K562 (cell line): ENCODE measurements around the gene ZDHHC19. TPM values are rescaled to one million over a fixed set of nuclear protein-coding genes. Genes with fewer than 3 reads are reported as not detected.
A peak's percentile ranks its signal among the peaks of the same experiment; 100 is the strongest.

Experiments used
- E2F6 ChIP-seq, 2 experiments: IDR thresholded peaks; 2 replicates each; pipeline ENCODE4 v1.6.1; 2011; ENCODE audit warnings: borderline replicate concordance in 1 of 2, control low read depth in 1 of 2, low read depth in 1 of 2, low read length in 1 of 2, mild to moderate bottlenecking in 1 of 2, mixed read lengths in 1 of 2, moderate library complexity in 1 of 2; ENCODE audit not compliant: insufficient read depth in 1 of 2, insufficient read length in 1 of 2, poor library complexity in 1 of 2, severe bottlenecking in 1 of 2; ENCODE audit errors: extremely low read depth in 1 of 2
- GATAD2A ChIP-seq: fragments of 450-650 bp; IDR thresholded peaks from 2 replicates; pipeline ENCODE4 v1.6.1; 2017
- JUND ChIP-seq, 2 experiments: IDR thresholded peaks; 2 replicates in 1 of 2; 3 replicates in 1 of 2; pipeline ENCODE4 v1.6.1; 2011; ENCODE audit warnings: borderline replicate concordance in 2 of 2, low read depth in 2 of 2, low read length in 2 of 2, improper control_type of control experiment in 1 of 2, missing biosample characterization in 1 of 2, missing genetic modification characterization in 1 of 2, missing genetic modification reagents in 1 of 2
- MAZ ChIP-seq, 2 experiments: fragments of 450-650 bp in 1 of 2; sonication (generic) in 1 of 2; formaldehyde crosslinking; IDR thresholded peaks in 1 of 2; conservative IDR thresholded peaks in 1 of 2; 2 replicates each; pipeline versions ENCODE4 v1.4.0 to v1.5.0; 2020; ENCODE audit warnings: mild to moderate bottlenecking in 1 of 2, missing genetic modification reagents in 1 of 2
- MEF2D ChIP-seq: conservative IDR thresholded peaks from 2 replicates; pipeline ENCODE4 v1.6.1; 2016; ENCODE audit warnings: low read depth, missing genetic modification characterization, missing compliant biosample characterization
- NELFE ChIP-seq: IDR thresholded peaks from 2 replicates; pipeline ENCODE4 v1.6.1; 2011; ENCODE audit warnings: mild to moderate bottlenecking; ENCODE audit not compliant: insufficient read depth, insufficient read length
- NRF1 ChIP-seq, 2 experiments: fragments of 450-650 bp; IDR thresholded peaks in 1 of 2; conservative IDR thresholded peaks in 1 of 2; 2 replicates each; pipeline ENCODE4 v1.6.1; 2014; ENCODE audit warnings: mild to moderate bottlenecking in 2 of 2
- TAF9B ChIP-seq: fragments of 450-650 bp; IDR thresholded peaks from 2 replicates; pipeline ENCODE4 v1.6.1; 2018; ENCODE audit warnings: mild to moderate bottlenecking; ENCODE audit not compliant: partially characterized antibody
- TBP ChIP-seq: optimal IDR thresholded peaks from 2 replicates; pipeline ENCODE3; 2011; ENCODE audit warnings: low read depth, low read length, improper control_type of control experiment
- TEAD1 ChIP-seq, 2 experiments: fragments of 450-650 bp in 1 of 2; sonication (generic) in 1 of 2; formaldehyde crosslinking; IDR thresholded peaks; 2 replicates each; pipeline versions ENCODE4 v1.4.0 to v1.8.0; 2020 to 2022; ENCODE audit warnings: mild to moderate bottlenecking in 2 of 2, missing genetic modification reagents in 1 of 2
- ZNF143 ChIP-seq: sonication (generic); formaldehyde crosslinking; IDR thresholded peaks from 2 replicates; pipeline ENCODE4 v1.9.0; 2022; ENCODE audit warnings: mild to moderate bottlenecking, missing genetic modification reagents
- ZNF316 ChIP-seq: fragments of 450-650 bp; IDR thresholded peaks from 2 replicates; pipeline ENCODE4 v1.6.1; 2016
- ZNF717 ChIP-seq: fragments of 250-450 bp; sonication (Bioruptor Pico); IDR thresholded peaks from 2 replicates; pipeline ENCODE4 v1.5.0; 2021
- polyA plus RNA-seq, 8 experiments: library from polyadenylated mRNA; depleted of rRNA in 4 of 8; stranded (reverse) in 5 of 8; unstranded in 3 of 8; fragments of >200 nt; fragmentation: Nextera tagmentation in 2 of 8; fragmentation: Illumina TruSeq in 1 of 8; extraction: Ambion mirVana in 2 of 8; extraction: Trizol in 1 of 8; gene quantifications; 2 replicates each; pipeline versions ENCODE4 v1.2.1 to v1.2.3, GENCODE V29; 2011 to 2014; ENCODE audit warnings: inconsistent platforms in 1 of 8, missing spikeins in 1 of 8
- total RNA-seq, 7 experiments: library from RNA; depleted of rRNA in 6 of 7; stranded (reverse); fragments of >200 nt in 6 of 7; fragmentation: Illumina TruSeq in 2 of 7; extraction: Trizol in 2 of 7; gene quantifications; 2 replicates each; pipeline versions ENCODE4 v1.2.1 to v1.2.3, GENCODE V29; 2011 to 2021; ENCODE audit warnings: low replicate concordance in 1 of 7

Gene ZDHHC19
- total and polyA plus RNA-seq, 9 of the 15 experiments (the other 6 are each of a cell fraction or from before 2014, with no cell fraction given) = 0.40 to 5.5 (median 1.1) TPM

- TF ChIP-seq NELFE (no peak), TEAD1 (CRISPR knock-in tag; IDR thresholded peaks at IDR 0.05) (peak in 1 of 2 experiments; percentile 33; a peak in 1 of 4 replicates), TAF9B (peak; percentile 16), ZNF143 (CRISPR knock-in tag) (0 out of 2 replicates have a peak, but pooled peaks have one; percentile 23), ZNF717 (CRISPR knock-in tag) (no peak), JUND (IDR thresholded peaks at IDR 0.05; ENCODE audit: borderline replicate concordance, low read depth, low read length) (0 out of 2 replicates have a peak, but pooled peaks have one; percentile 11), JUND (tag; IDR thresholded peaks at IDR 0.05; ENCODE audit: borderline replicate concordance, low read depth, low read length) (no peak; the same call in 2 of the 3 replicates), MEF2D (tag) (no peak), E2F6 (IDR thresholded peaks at IDR 0.05; ENCODE audit: borderline replicate concordance in 1 of 2, extremely low read depth in 1 of 2, insufficient read depth in 1 of 2, insufficient read length in 1 of 2, low read depth in 1 of 2, low read length in 1 of 2, poor library complexity in 1 of 2, severe bottlenecking in 1 of 2) (peak in 1 of 2 experiments; percentile 28), MAZ (CRISPR knock-in tag; conservative IDR thresholded peaks at IDR 0.05 in 1 of 2, IDR thresholded peaks at IDR 0.05 in 1 of 2) (0 out of 4 replicates have a peak, but pooled peaks of 1 of the 2 experiments have one; percentile 33), NRF1 (conservative IDR thresholded peaks at IDR 0.05 in 1 of 2, IDR thresholded peaks at IDR 0.05 in 1 of 2) (peak; percentile 28 to 39; a peak in 1 of 4 replicates), TBP (peak; percentile 40), GATAD2A (peak; percentile 43; the same call in 1 of the 2 replicates), ZNF316 (peak; percentile 38; the same call in 1 of the 2 replicates)
Measured at GRCh38 chr3:196159952-196160804, 51.0 kb downstream of the ZDHHC19 start (continued).
